RKO (cell line): Measurements from ENCODE around the gene TRIM52.
A peak's percentile ranks its signal among the peaks of the same experiment; 100 is the strongest.
"Not testable (repeated sequence)": the region's sequence is repeated elsewhere in the genome, so short reads cannot be mapped to it uniquely, and the experiment has no call there.

Source experiments
- DNase-seq: peaks from one replicate; pipeline ENCODE4 v3.0.0-alpha.2; 2016; ENCODE audit warnings: low spot score

TRIM52 gene

DNA sequence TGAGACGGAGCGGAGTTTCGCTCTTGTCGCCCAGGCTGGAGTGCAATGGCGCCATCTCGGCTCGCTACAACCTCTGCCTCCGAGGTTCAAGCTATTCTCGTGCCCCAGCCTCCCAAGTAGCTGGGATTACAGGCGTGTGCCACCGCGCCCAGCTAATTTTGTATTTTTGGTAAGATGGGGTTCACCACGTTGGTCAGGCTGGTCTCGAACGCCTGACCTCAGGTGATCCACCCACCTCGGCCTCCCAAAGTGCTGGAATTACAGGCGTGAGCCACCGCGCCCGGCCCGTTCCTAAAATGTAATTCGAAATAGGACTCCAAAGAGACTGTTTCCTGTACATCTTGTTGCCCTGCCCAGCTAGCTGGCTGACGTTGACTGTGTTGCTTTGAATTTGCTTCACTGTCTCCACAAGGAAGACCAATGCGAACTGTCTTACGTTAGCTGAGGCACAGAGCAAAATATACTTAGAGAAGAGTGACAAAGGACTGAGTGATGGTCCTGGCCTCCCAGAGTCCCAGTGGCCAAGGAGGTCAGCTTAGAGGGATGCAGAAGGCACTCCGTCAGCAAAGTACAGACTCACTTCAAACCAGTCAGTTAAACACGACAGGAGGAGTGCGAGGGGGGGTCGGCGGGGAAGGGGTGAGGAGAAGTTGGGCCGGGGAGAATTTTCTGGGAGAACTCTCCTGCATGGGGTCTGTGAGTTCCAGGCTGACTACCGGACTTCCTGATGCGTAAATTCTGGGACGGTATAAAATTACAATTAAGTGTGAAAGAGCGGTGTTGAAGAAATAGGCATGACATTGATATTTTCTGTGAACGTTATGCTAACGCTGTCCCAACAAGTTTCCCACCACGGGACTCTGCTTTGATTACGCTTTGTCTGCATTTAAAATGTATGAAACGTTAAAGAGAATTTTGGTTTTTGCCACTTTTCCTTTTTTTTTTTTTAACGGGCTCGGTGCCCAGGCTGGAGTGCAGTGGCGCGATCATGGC lies 44.6 kb downstream of the TRIM52 start:
- DNase-seq: no peak

DNA sequence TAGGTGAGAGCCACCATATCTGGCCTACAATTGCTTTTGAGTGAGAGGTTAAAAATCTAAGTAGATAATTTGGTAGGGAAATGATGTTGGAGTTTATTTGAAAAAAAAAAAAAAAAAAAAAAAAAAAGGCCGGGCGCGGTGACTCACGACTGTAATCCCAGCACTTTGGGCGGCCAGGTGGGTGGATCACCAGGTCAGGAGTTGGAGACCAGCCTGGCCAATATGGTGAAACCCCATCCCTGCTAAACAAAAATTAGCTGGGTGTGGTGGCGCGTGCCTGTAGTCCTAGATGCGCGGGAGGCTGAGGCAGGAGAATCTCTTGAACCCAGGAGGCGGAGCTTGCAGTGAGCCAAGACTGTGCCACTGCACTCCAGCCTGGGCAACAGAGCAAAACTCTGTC lies 46.7 kb downstream of the TRIM52 start:
- DNase-seq: not testable (repeated sequence)

DNA sequence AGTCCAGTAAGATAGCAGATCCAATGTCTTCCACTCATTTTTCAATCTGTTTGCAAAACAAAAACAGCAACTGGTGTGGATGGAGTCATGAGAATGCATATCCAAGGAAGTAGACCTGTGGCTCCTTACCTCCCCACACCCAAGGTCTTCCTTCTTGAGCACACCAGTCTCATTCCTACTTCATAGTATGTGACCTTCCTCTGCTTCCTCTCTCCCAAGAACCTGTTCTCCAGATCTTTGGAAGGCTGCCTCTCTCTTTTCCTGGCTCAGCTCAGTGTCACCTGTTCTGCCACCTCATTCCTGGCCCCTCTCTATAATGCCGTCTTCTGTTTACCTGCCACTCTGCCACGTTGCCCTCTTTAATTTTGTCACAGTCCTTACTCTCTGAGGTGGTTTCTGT lies 48.0 kb downstream of the TRIM52 start:
- no peak for DNase-seq

DNA sequence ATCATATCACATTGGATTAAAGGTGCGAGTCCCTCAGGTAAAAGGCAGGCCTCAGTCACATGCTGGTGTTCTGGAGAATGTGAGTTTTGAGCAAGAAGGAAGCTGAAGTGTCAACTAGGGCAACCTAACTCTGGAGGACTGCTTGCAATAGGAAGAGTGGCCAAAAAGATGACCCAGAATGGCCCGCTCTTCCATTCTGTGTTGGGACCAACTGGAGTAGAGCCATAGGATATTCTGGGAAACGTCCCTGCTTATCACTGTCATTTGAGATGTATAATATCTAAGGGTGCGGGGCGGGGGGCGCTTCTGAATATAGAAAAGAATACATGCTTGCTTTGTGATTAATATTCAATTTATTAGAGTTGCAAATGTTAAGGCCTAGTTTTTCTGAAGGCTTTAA lies 48.9 kb downstream of the TRIM52 start:
- no peak for DNase-seq

DNA sequence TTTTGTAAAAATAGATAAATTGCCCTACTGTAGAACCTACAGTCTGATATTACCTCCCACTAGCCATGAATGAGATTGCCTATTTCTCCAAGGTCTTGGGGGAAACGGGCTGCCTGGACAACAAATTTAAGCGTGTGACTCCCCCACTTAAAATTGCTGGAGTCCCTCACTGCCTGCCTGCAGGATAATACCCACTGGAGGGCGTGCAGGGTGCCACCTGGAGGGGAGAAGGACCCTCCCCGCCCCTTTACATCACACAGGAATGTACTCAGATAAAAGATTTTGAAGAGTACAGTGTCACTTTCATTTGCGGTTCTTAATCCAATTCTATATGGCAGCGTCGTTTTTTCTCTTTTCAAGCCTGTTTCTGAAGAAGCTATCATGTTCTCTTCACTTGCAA lies 49.7 kb downstream of the TRIM52 start:
- DNase-seq: no peak

DNA sequence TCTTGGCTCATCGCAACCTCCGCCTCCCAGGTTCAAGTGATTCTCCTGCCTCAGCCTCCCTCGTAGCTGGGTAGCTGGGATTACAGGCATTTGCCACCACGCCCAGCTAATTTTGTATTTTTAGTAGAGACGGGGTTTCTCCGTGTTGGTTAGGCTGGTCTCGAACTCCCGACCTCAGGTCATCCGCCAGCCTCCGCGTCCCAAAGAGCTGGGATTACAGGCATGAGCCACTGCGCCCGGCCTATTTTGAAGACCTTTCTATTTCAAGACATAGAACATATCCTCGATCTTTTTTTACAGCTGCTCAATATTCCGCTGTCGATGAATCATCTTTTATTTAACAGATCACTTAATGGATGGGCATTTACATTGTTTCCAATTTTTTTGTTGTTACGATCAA lies 50.2 kb downstream of the TRIM52 start:
- not testable (repeated sequence) for DNase-seq

DNA sequence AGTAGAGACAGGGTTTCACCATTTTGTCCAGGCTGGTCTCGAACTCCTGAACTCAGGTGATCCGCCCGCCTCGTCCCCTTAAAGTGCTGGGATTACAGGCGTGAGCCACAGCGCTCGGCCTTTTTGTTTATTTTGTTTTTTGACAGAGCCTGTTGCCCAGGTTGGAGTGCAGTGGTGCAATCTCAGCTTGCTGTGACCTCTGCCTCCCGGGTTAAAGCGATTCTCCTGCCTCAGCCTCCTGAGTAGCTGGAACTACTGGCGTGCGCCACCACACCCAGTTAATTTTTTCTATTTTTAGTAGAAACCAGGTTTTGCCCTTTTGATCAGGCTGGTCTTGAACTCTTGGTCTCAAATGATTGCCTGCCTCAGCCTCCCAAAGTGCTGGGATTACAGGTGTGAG lies 50.8 kb downstream of the TRIM52 start:
- DNase-seq: not testable (repeated sequence)

DNA sequence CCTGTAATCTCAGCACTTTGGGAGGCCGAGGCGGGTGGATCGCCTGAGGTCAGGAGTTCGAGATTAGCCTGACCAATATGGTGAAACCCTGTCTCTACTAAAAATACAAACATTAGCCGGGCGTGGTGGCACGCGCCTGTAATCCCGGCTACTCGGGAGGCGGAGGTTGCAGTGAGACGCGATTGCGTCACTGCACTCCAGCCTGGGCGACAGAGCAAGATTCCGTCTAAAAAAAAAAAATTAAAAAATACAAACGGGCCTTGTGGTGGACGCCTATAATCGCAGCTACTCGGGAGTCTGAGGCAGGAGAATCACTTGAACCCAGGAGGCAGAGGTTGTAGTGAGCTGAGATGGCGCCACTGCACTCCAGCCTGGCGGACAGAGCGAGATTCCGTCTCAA lies 51.9 kb downstream of the TRIM52 start:
- DNase-seq: not testable (repeated sequence)

DNA sequence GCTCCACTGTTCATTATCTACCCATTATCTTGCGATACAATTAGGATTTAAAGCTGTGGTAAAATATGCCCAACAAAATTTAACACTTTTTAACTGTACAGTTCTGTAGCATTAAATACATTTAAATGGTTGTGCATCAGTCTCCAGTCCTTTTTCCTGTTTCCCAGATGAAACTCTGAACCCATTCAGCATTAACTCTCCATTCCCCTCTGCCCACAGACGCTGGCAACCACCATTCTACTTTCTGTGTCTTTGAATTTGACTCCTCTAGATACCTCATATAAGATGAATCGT lies 53.0 kb downstream of the TRIM52 start:
- DNase-seq: no peak

DNA sequence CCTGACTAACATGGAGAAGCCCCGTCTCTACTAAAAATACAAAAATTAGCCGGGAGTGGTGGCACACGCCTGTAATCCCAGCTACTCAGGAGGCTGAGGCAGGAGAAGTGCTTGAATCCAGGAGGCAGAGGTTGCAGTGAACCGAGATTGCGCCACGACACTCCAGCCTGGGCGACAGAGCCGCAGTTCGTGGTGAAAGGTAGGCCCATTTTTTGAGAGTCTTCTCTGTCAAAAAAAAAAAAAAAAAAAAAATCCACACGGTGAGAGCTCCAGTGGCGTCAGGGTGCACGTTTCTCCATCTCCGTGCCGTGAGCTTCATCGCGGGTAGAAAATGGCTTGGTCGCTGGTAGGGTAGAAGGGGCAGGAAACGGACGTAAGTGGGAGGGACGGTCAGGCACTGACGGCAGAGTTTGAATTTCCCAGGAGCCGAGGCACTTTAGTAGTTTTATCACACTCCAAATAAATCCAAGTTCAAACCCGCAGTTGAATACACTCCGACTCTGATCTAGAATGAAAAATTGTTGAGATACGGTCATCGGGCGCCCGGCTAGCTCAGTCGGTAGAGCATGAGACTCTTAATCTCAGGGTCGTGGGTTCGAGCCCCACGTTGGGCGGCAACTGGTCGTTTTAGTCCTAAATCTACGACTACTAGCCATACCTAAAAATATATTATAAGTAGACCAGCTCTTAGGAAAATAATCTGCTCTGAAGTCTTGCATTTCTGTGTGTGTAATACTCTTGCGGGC lies 53.6 kb downstream of the TRIM52 start:
- peak; percentile 94 for DNase-seq

DNA sequence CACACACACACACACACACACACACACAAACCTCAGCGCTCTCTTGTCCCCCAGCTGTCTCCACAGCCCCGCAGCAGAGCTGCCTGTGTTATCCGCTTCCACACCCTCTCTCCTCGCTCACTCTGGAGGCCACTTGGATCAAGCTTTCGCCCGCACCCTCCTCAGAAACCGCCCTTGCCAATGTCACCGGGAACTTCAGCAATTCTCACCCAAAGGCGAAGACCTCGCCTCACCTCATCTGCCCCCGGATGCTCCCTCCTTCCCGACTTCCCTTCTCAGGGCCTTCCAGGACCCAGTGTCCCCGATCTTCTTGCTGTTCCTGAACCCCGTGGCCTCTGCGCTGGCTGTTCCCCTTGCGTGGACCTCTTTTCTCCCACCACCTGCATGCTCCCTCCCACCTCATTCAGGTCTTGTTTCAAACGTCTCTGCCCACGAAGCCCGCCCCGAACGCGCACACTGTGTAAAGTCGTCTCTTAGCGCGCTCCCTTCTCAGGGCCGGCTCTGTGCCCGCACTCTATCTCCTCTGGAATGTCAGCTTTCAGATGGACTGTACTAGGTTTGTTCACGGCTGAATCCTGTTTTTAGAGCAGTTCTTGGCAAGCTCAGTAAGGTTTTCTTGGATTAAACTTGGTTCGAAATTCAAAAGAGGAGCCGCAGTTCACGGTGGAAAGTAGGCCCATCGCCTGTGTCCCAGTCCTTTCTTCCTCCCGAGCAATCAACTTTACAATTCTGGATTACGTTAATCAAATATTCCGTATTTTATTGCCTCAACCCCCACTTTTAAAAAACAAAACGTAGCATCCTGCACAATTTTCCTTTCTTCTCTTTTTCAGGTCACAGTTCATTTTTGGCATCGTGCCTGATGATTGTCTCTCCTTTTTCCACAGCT lies 54.9 kb downstream of the TRIM52 start:
- DNase-seq: peak; percentile 49
